HG02759 (cell line): ENCODE data around the gene SP2.

Source experiments
- ATAC-seq: cut with Tn5 transposase; IDR thresholded peaks from one replicate; pipeline ENCODE4 v1.9.1; 2021; ENCODE audit warnings: mild to moderate bottlenecking, moderate library complexity; ENCODE audit not compliant: unreplicated experiment

The SP2 gene

GRCh38 chr17:47888293-47888692, 7.7 kb upstream of the SP2 start:
- ATAC-seq, result no peak

GRCh38 chr17:47889734-47890529, 6.1 kb upstream of the SP2 start:
- peak; percentile 61 for ATAC-seq

- no peak for ATAC-seq
These were observed 4.4 kb upstream of the SP2 start for GRCh38 chr17:47891545-47892088.

GRCh38 chr17:47894498-47895346, 1.3 kb upstream of the SP2 start:
- ATAC-seq, result no peak

GRCh38 chr17:47895347-47895855, 635 bp upstream of the SP2 start:
- ATAC-seq, result no peak

GRCh38 chr17:47896672-47897490, 845 bp downstream of the SP2 start:
- no peak for ATAC-seq

- ATAC-seq, result no peak
These were observed 1.5 kb downstream of the SP2 start for GRCh38 chr17:47897561-47897960.

GRCh38 chr17:47898241-47898640, 2.2 kb downstream of the SP2 start:
- no peak for ATAC-seq

- no peak for ATAC-seq
These were observed 3.6 kb downstream of the SP2 start for GRCh38 chr17:47899643-47900042.

- ATAC-seq, result no peak
These were observed 5.4 kb downstream of the SP2 start for GRCh38 chr17:47901423-47901822.

GRCh38 chr17:47902039-47902744, 6.2 kb downstream of the SP2 start:
- no peak for ATAC-seq

- ATAC-seq, result no peak
These were observed 9.2 kb downstream of the SP2 start for GRCh38 chr17:47905221-47905733.

- no peak for ATAC-seq
These were observed 10.4 kb downstream of the SP2 start for GRCh38 chr17:47906443-47906842.

GRCh38 chr17:47907932-47908562, 12.0 kb downstream of the SP2 start:
- no peak for ATAC-seq

- ATAC-seq, result no peak
These were observed 17.0 kb downstream of the SP2 start for GRCh38 chr17:47913050-47913449.

- ATAC-seq, result no peak
These were observed 18.4 kb downstream of the SP2 start for GRCh38 chr17:47914306-47914948.

- no peak for ATAC-seq
These were observed 19.9 kb downstream of the SP2 start for GRCh38 chr17:47915776-47916398.

- ATAC-seq, result no peak
These were observed 20.6 kb downstream of the SP2 start for GRCh38 chr17:47916489-47917208.
